GM23248 (cell line): ENCODE results near the gene RARB. TPM values are rescaled to one million over a fixed set of nuclear protein-coding genes. Genes with fewer than 3 reads are reported as not detected.

ENCODE experiments used
- DNase-seq: peaks from one replicate; pipeline ENCODE4 v3.0.0-alpha.2; 2015
- H2AFZ ChIP-seq: fragments of 200-600 bp; sonication (generic); 2 replicates; pipeline ENCODE4 v1.6.1; 2016; ENCODE audit warnings: antibody characterized with exemption
- H3F3A ChIP-seq: fragments of 200-600 bp; sonication (generic); 2 replicates; pipeline ENCODE4 v1.6.1; 2016; ENCODE audit warnings: mild to moderate bottlenecking, antibody characterized with exemption, mixed run types; ENCODE audit not compliant: insufficient read depth
- H3K27ac ChIP-seq: fragments of 200-600 bp; sonication (generic); 2 replicates; pipeline ENCODE4 v1.5.1; 2016; ENCODE audit warnings: mild to moderate bottlenecking
- H3K27me3 ChIP-seq: fragments of 200-600 bp; sonication (generic); replicated peaks from 2 replicates; pipeline ENCODE4 v1.6.1; 2016; ENCODE audit warnings: mild to moderate bottlenecking; ENCODE audit not compliant: insufficient read depth
- H3K36me3 ChIP-seq: fragments of 200-600 bp; sonication (generic); 2 replicates; pipeline ENCODE4 v1.6.1; 2016; ENCODE audit warnings: low read depth, mild to moderate bottlenecking
- H3K4me1 ChIP-seq: fragments of 200-600 bp; sonication (generic); 2 replicates; pipeline ENCODE4 v1.6.1; 2016; ENCODE audit warnings: mild to moderate bottlenecking; ENCODE audit not compliant: insufficient read depth
- H3K4me2 ChIP-seq: fragments of 200-600 bp; sonication (generic); one replicate; pipeline ENCODE4 v1.6.1; 2016; ENCODE audit warnings: mild to moderate bottlenecking; ENCODE audit not compliant: unreplicated experiment
- H3K4me3 ChIP-seq: fragments of 200-600 bp; sonication (generic); 2 replicates; pipeline ENCODE4 v1.5.1; 2016; ENCODE audit warnings: mild to moderate bottlenecking
- H3K79me2 ChIP-seq: fragments of 200-600 bp; sonication (generic); 2 replicates; pipeline ENCODE4 v1.6.1; 2016; ENCODE audit warnings: mild to moderate bottlenecking; ENCODE audit not compliant: insufficient read depth
- H3K9ac ChIP-seq: fragments of 200-600 bp; sonication (generic); 2 replicates; pipeline ENCODE4 v1.6.1; 2016; ENCODE audit warnings: mild to moderate bottlenecking
- H3K9me2 ChIP-seq: fragments of 200-600 bp; sonication (generic); 2 replicates; pipeline ENCODE4 v1.6.1; 2016; ENCODE audit warnings: mixed run types, mild to moderate bottlenecking, moderate library complexity; ENCODE audit not compliant: insufficient read depth
- H3K9me3 ChIP-seq: fragments of 200-600 bp; sonication (generic); one replicate; pipeline ENCODE4 v1.6.1; 2017; ENCODE audit warnings: low read depth
- H4K20me1 ChIP-seq: fragments of 200-600 bp; sonication (generic); 2 replicates; pipeline ENCODE4 v1.6.0; 2016; ENCODE audit not compliant: insufficient read depth
- EZH2 ChIP-seq: fragments of 200-600 bp; sonication (generic); IDR thresholded peaks from 2 replicates; pipeline ENCODE4 v1.6.1; 2018; ENCODE audit warnings: antibody characterized with exemption, mild to moderate bottlenecking; ENCODE audit not compliant: insufficient read depth, poor library complexity, severe bottlenecking
- EZH2phosphoT487 ChIP-seq: fragments of 200-600 bp; sonication (generic); IDR thresholded peaks from 2 replicates; pipeline ENCODE4 v1.6.1; 2018; ENCODE audit warnings: antibody characterized with exemption, moderate library complexity, mild to moderate bottlenecking, low read depth; ENCODE audit not compliant: insufficient read depth
- WGBS, 2 experiments: methylation state at CpG; one replicate each; pipeline ENCODE4 v1.1.6; 2015 to 2017; ENCODE audit warnings: low lambda C conversion rate in 2 of 2, low coverage in 1 of 2; ENCODE audit errors: missing lambda C conversion rate in 2 of 2; 5-methylcytosine and 5-hydroxymethylcytosine counted together
- in situ Hi-C: fragments of 300-500 bp; cut with MboI; formaldehyde crosslinking; loops from 2 replicates; pipeline ENCODE4 v1.15.0; 2020
- polyA plus RNA-seq: library from polyadenylated mRNA; unstranded; fragments of >200 nt; fragmentation: Nextera tagmentation; extraction: Ambion mirVana; gene quantifications from 2 replicates; pipeline ENCODE4 v1.2.1, GENCODE V29; 2016
- total RNA-seq: library from RNA; depleted of rRNA; stranded (reverse); fragments of >200 nt; shearing (Covaris generic); gene quantifications from 2 replicates; pipeline ENCODE4 v1.2.3, GENCODE V29; 2014

RARB gene
- total and polyA plus RNA-seq, 2 experiments from 2014 or later, result 0.11 TPM; not detected in 1

- no peak overlapping the region for H3K4me2 ChIP-seq
- H3K4me1 ChIP-seq, result no peaks in the 10 kb centered on the region
- no peak overlapping the region for H3K4me3 ChIP-seq
- H3F3A ChIP-seq, result no peaks in the 10 kb centered on the region
- TF ChIP-seq EZH2, result no peak
- no peak for TF ChIP-seq EZH2phosphoT487
- no peak overlapping the region for H3K27ac ChIP-seq
- no peak overlapping the region for H3K9ac ChIP-seq
- no peaks in the 10 kb centered on the region for H3K9me2 ChIP-seq
- whole genome bisulfite sequencing, 2 experiments, result 75% methylated on average over 6 of the region's 6 CpGs
- no peaks in the 10 kb centered on the region for H4K20me1 ChIP-seq
- H2AFZ ChIP-seq, result no peak overlapping the region
- DNase-seq, result no peak
- H3K9me3 ChIP-seq, result no peaks in the 10 kb centered on the region
- no peaks in the 10 kb centered on the region for H3K36me3 ChIP-seq
- H3K27me3 ChIP-seq, result no peaks in the 10 kb centered on the region
- in situ Hi-C loops, result no loop called here
- H3K79me2 ChIP-seq, result no peaks in the 10 kb centered on the region
Observed at GRCh38 chr3:25437953-25438352, 9.9 kb downstream of the RARB start.

GRCh38 chr3:25438791-25439555, 10.9 kb downstream of the RARB start:
- TF ChIP-seq EZH2 (no peak), EZH2phosphoT487 (no peak)
- Histone ChIP-seq H3K4me3 (no peak overlapping the region), H3K27ac (no peak overlapping the region), H3K79me2 (no peaks in the 10 kb centered on the region), H3F3A (no peaks in the 10 kb centered on the region), H2AFZ (no peak overlapping the region), H3K4me1 (no peaks in the 10 kb centered on the region), H3K27me3 (no peaks in the 10 kb centered on the region), H3K36me3 (no peaks in the 10 kb centered on the region), H4K20me1 (no peaks in the 10 kb centered on the region), H3K4me2 (no peak overlapping the region), H3K9ac (no peak overlapping the region), H3K9me2 (no peaks in the 10 kb centered on the region), H3K9me3 (no peaks in the 10 kb centered on the region)
- no peak for DNase-seq
- 74 to 78% methylated on average over 6 of the region's 6 CpGs for WGBS, 2 experiments
- in situ Hi-C loops, result no loop called here

GRCh38 chr3:25441234-25441856, 13.3 kb downstream of the RARB start:
- DNase-seq, result no peak

GRCh38 chr3:25442486-25442885, 14.4 kb downstream of the RARB start:
- Histone ChIP-seq H3K4me3 (no peak overlapping the region), H3K9me3 (no peaks in the 10 kb centered on the region), H3K27me3 (no peaks in the 10 kb centered on the region), H3K4me1 (no peaks in the 10 kb centered on the region), H3K9me2 (no peaks in the 10 kb centered on the region), H3K9ac (no peak overlapping the region), H3K4me2 (no peak overlapping the region), H3F3A (no peaks in the 10 kb centered on the region), H3K79me2 (no peaks in the 10 kb centered on the region), H4K20me1 (no peaks in the 10 kb centered on the region), H3K27ac (no peak overlapping the region), H2AFZ (no peak overlapping the region), H3K36me3 (no peaks in the 10 kb centered on the region)
- in situ Hi-C loops, result no loop called here
- DNase-seq, result no peak
- no peak for TF ChIP-seq EZH2phosphoT487
- TF ChIP-seq EZH2, result no peak
- 96 to 98% methylated on average over 3 of the region's 3 CpGs for WGBS, 2 experiments

More at GRCh38 chr3:25441234-25441856, 13.3 kb downstream of the RARB start:
- H3K9me3 ChIP-seq, result no peaks in the 10 kb centered on the region
- no peak overlapping the region for H2AFZ ChIP-seq
- no peaks in the 10 kb centered on the region for H3K27me3 ChIP-seq
- H3K79me2 ChIP-seq, result no peaks in the 10 kb centered on the region
- H3K27ac ChIP-seq, result no peak overlapping the region
- no peaks in the 10 kb centered on the region for H4K20me1 ChIP-seq
- H3K9ac ChIP-seq, result no peak overlapping the region
- TF ChIP-seq EZH2phosphoT487, result no peak
- TF ChIP-seq EZH2, result no peak
- no peaks in the 10 kb centered on the region for H3K4me1 ChIP-seq
- no peaks in the 10 kb centered on the region for H3K36me3 ChIP-seq
- WGBS, 2 experiments, result 91 to 92% methylated on average over 17 of the region's 17 CpGs
- no peak overlapping the region for H3K4me3 ChIP-seq
- in situ Hi-C loops, result no loop called here
- H3K4me2 ChIP-seq, result no peak overlapping the region
- no peaks in the 10 kb centered on the region for H3K9me2 ChIP-seq
- H3F3A ChIP-seq, result no peaks in the 10 kb centered on the region
